Osteoblast (primary cell): ENCODE data around the gene GEMIN2. TPM values are rescaled to one million over a fixed set of nuclear protein-coding genes. Genes with fewer than 3 reads are reported as not detected.
"Not testable (repeated sequence)": the region's sequence is repeated elsewhere in the genome, so short reads cannot be mapped to it uniquely, and the experiment has no call there.

Experiments used
- DNase-seq: peaks from one replicate; pipeline ENCODE4 v3.0.0; 2011; ENCODE audit warnings: low spot score, mixed read lengths; ENCODE audit not compliant: insufficient read length; ENCODE audit errors: missing footprints
- H2AFZ ChIP-seq: 2 replicates; pipeline ENCODE4 v1.6.0; 2011; ENCODE audit warnings: mild to moderate bottlenecking, low read length
- H3K27ac ChIP-seq: 2 replicates; pipeline ENCODE4 v1.5.1; 2011; ENCODE audit warnings: mild to moderate bottlenecking, low read depth, low read length, moderate library complexity
- H3K27me3 ChIP-seq: 2 replicates; pipeline ENCODE4 v1.6.0; 2012; ENCODE audit warnings: mild to moderate bottlenecking, control low read depth, inconsistent platforms, low read length, moderate library complexity; ENCODE audit not compliant: insufficient read depth
- H3K36me3 ChIP-seq: 2 replicates; pipeline ENCODE4 v1.5.1; 2011; ENCODE audit warnings: mild to moderate bottlenecking, low read length, control low read depth, moderate library complexity; ENCODE audit not compliant: insufficient read depth
- H3K4me1 ChIP-seq: 2 replicates; pipeline ENCODE4 v1.5.1; 2011; ENCODE audit warnings: mild to moderate bottlenecking, low read length, control low read depth, moderate library complexity; ENCODE audit not compliant: insufficient read depth
- H3K4me2 ChIP-seq: 2 replicates; pipeline ENCODE4 v1.6.0; 2011; ENCODE audit warnings: mild to moderate bottlenecking, low read length; ENCODE audit not compliant: insufficient read depth
- H3K4me3 ChIP-seq: fragments of 200-600 bp; sonication (generic); 3 replicates; pipeline ENCODE4 v1.5.1; 2012; ENCODE audit warnings: mild to moderate bottlenecking, low read length, inconsistent platforms; ENCODE audit not compliant: insufficient read depth
- H3K79me2 ChIP-seq: 2 replicates; pipeline ENCODE4 v1.6.0; 2012; ENCODE audit warnings: mild to moderate bottlenecking, low read length, control low read depth, inconsistent platforms; ENCODE audit not compliant: insufficient read depth
- H3K9me3 ChIP-seq: 2 replicates; pipeline ENCODE4 v1.5.1; 2011; ENCODE audit warnings: low read depth, low read length, control low read depth
- H4K20me1 ChIP-seq: 2 replicates; pipeline ENCODE4 v1.6.0; 2012; ENCODE audit warnings: mild to moderate bottlenecking, low read length, control low read depth; ENCODE audit not compliant: insufficient read depth
- CTCF ChIP-seq: IDR thresholded peaks from 2 replicates; pipeline ENCODE4 v1.5.1; 2011; ENCODE audit warnings: mild to moderate bottlenecking, low read depth, low read length, moderate library complexity; ENCODE audit errors: extremely low read depth
- total RNA-seq: library from RNA; depleted of rRNA; stranded (reverse); fragments of >200 nt; gene quantifications from 2 replicates; pipeline ENCODE4 v1.2.3, GENCODE V29; 2012

The GEMIN2 gene
- total RNA-seq, result 15.3 and 24.2 TPM in 2 replicates

- peaks cover 7% of the 10 kb centered on the region for H3K4me1 ChIP-seq
- DNase-seq, result peak; percentile 94
- peak within 1 kb of the TSS; percentile 68 for H3K27ac ChIP-seq
These were observed at the start of gene GEMIN2 for GRCh38 chr14:39114073-39114838. GEMIN2 (plus strand) TSS chr14:39114323; CDS start chr14:39114339, 16 bp downstream.

GRCh38 chr14:39069169-39069805 is 44.8 kb upstream of the GEMIN2 start:
- H3K36me3 ChIP-seq, result peaks cover 85% of the 10 kb centered on the region
- H4K20me1 ChIP-seq, H3K4me3 ChIP-seq, H3K9me3 ChIP-seq, H3K27ac ChIP-seq, H2AFZ ChIP-seq, H3K4me1 ChIP-seq, DNase-seq, H3K4me2 ChIP-seq, H3K27me3 ChIP-seq: not testable (repeated sequence)
- peaks cover 31% of the 10 kb centered on the region for H3K79me2 ChIP-seq

More at GRCh38 chr14:39114073-39114838, at the start of gene GEMIN2:
- Histone ChIP-seq H3K9me3 (no peaks in the 10 kb centered on the region), H2AFZ (peak within 1 kb of the TSS; percentile 97), H3K4me2 (peak within 1 kb of the TSS; percentile 79), H3K27me3 (no peaks in the 10 kb centered on the region), H3K79me2 (peaks cover 19% of the 10 kb centered on the region), H4K20me1 (no peaks in the 10 kb centered on the region), H3K36me3 (peaks cover 12% of the 10 kb centered on the region), H3K4me3 (peak within 1 kb of the TSS; percentile 88)
- no peak for TF ChIP-seq CTCF

GRCh38 chr14:39069923-39070322 is 44.2 kb upstream of the GEMIN2 start:
- peaks cover 31% of the 10 kb centered on the region for H3K79me2 ChIP-seq
- H3K4me2 ChIP-seq, result no peak overlapping the region
- H3K27me3 ChIP-seq, result no peaks in the 10 kb centered on the region
- H3K36me3 ChIP-seq, result peaks cover 84% of the 10 kb centered on the region
- H3K9me3 ChIP-seq, result no peaks in the 10 kb centered on the region
- no peaks in the 10 kb centered on the region for H3K4me1 ChIP-seq
- no peak overlapping the region for H2AFZ ChIP-seq
- DNase-seq, result no peak
- H3K4me3 ChIP-seq, result no peak overlapping the region
- no peak for TF ChIP-seq CTCF
- H3K27ac ChIP-seq, result no peak overlapping the region
- peaks cover 4% of the 10 kb centered on the region for H4K20me1 ChIP-seq

GRCh38 chr14:39071096-39071495 is 43.0 kb upstream of the GEMIN2 start:
- H3K36me3 ChIP-seq, result peaks cover 85% of the 10 kb centered on the region
- H3K4me2 ChIP-seq, result no peak overlapping the region

More at GRCh38 chr14:39071096-39071495, 43.0 kb upstream of the GEMIN2 start:
- Histone ChIP-seq H3K27ac (no peak overlapping the region), H2AFZ (no peak overlapping the region), H3K27me3 (no peaks in the 10 kb centered on the region), H3K9me3 (no peaks in the 10 kb centered on the region), H3K79me2 (peaks cover 34% of the 10 kb centered on the region), H3K4me1 (no peaks in the 10 kb centered on the region), H4K20me1 (peaks cover 4% of the 10 kb centered on the region), H3K4me3 (no peak overlapping the region)
- DNase-seq, result no peak
- TF ChIP-seq CTCF, result no peak
